SU-DHL-6 (cell line): Measurements from ENCODE around the gene TXLNB.
"Not testable (repeated sequence)": the region's sequence is repeated elsewhere in the genome, so short reads cannot be mapped to it uniquely, and the experiment has no call there.

Experiments
- EZH2phosphoT487 ChIP-seq: fragments of 200-600 bp; sonication (generic), shearing (Covaris generic); conservative IDR thresholded peaks from 2 replicates; pipeline ENCODE4 v1.6.1; 2018; ENCODE audit warnings: mild to moderate bottlenecking, antibody characterized with exemption, low read length, moderate library complexity, mixed read lengths
- TF ChIP-seq, protein P1 (sequence below): fragments of 200-600 bp; sonication (generic); IDR thresholded peaks from one replicate; pipeline ENCODE4 v1.5.1; 2017; ENCODE audit warnings: antibody characterized with exemption, mild to moderate bottlenecking, low read length, moderate library complexity; ENCODE audit not compliant: insufficient read depth, poor library complexity, severe bottlenecking

DNA sequence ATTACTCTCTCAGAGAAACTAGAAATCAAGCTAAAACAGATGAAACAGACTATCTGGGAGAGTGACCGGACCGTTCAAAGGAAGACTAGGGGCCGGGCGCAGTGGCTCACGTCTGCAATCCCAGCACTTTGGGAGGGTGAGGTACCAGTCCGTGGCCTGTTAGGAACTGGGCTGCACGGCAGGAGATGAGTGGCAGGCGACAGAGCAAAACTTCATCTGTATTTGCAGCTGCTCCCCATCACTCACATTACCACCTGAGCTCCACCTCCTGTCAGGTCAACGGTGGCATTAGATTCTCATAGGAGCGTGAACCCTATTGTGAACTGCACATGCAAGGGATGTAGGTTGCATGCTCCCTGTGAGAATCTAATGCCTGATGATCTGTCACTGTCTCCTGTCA lies 5.4 kb downstream of the TXLNB start:
- TF ChIP-seq, protein P1, sequence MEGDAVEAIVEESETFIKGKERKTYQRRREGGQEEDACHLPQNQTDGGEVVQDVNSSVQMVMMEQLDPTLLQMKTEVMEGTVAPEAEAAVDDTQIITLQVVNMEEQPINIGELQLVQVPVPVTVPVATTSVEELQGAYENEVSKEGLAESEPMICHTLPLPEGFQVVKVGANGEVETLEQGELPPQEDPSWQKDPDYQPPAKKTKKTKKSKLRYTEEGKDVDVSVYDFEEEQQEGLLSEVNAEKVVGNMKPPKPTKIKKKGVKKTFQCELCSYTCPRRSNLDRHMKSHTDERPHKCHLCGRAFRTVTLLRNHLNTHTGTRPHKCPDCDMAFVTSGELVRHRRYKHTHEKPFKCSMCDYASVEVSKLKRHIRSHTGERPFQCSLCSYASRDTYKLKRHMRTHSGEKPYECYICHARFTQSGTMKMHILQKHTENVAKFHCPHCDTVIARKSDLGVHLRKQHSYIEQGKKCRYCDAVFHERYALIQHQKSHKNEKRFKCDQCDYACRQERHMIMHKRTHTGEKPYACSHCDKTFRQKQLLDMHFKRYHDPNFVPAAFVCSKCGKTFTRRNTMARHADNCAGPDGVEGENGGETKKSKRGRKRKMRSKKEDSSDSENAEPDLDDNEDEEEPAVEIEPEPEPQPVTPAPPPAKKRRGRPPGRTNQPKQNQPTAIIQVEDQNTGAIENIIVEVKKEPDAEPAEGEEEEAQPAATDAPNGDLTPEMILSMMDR, result not testable (repeated sequence)
- TF ChIP-seq EZH2phosphoT487, result not testable (repeated sequence)
